Fibroblast of lung (primary cell): ENCODE data around the gene GAD2.

Experiments used
- CTCF ChIP-seq, 2 donors: IDR thresholded peaks in 1 of 2; conservative IDR thresholded peaks in 1 of 2; 1 replicate in 1 of 2; 2 replicates in 1 of 2; pipeline ENCODE4 v1.5.1; 2011 to 2012; ENCODE audit warnings: low read length in 2 of 2, control low read depth in 1 of 2, inconsistent platforms in 1 of 2, low read depth in 1 of 2, mild to moderate bottlenecking in 1 of 2
- EZH2 ChIP-seq: IDR thresholded peaks from 2 replicates; pipeline ENCODE4 v1.5.1; 2012; ENCODE audit warnings: low read length, control low read depth, mild to moderate bottlenecking; ENCODE audit errors: missing control alignments

- TF ChIP-seq EZH2 (no peak), CTCF (conservative IDR thresholded peaks at IDR 0.05 in 1 of 2, IDR thresholded peaks at IDR 0.05 in 1 of 2; ENCODE audit: low read depth in 1 of 2, low read length in 2 of 2) (no peak)
These were observed 26.8 kb downstream of the GAD2 start for GRCh38 chr10:26243351-26243720.
